Ovary (tissue), 9 donors: ENCODE measurements around the gene GRAP2. TPM values are rescaled to one million over a fixed set of nuclear protein-coding genes. Genes with fewer than 3 reads are reported as not detected.

ENCODE experiments used
- DNase-seq, 5 donors: peaks; one replicate each; pipeline ENCODE4 v3.0.0-alpha.2; 2019 to 2020
- H3K27ac ChIP-seq, 2 donors: fragments of 200-600 bp; one replicate each; pipeline versions ENCODE4 v1.5.1 to v1.8.0; 2019 to 2022
- H3K27me3 ChIP-seq: fragments of 200-600 bp; one replicate; pipeline ENCODE4 v1.8.0; 2022
- H3K36me3 ChIP-seq: fragments of 200-600 bp; sonication (generic); one replicate; pipeline ENCODE4 v1.5.1; 2019
- H3K4me1 ChIP-seq: one replicate; pipeline ENCODE4 v1.8.1; 2013; ENCODE audit warnings: mild to moderate bottlenecking, moderate library complexity; ENCODE audit not compliant: insufficient read depth
- H3K4me3 ChIP-seq: fragments of 200-600 bp; sonication (generic); one replicate; pipeline ENCODE4 v1.5.1; 2017
- H3K9me3 ChIP-seq, 2 donors: fragments of 200-600 bp in 1 of 2; sonication (generic) in 1 of 2; one replicate each; pipeline versions ENCODE4 v1.5.1 to v1.8.1; 2013 to 2019; ENCODE audit warnings: mild to moderate bottlenecking in 1 of 2, moderate library complexity in 1 of 2
- CTCF ChIP-seq, 3 donors: fragments of 450-650 bp in 2 of 3; fragments of 200-600 bp in 1 of 3; IDR thresholded peaks; one replicate each; pipeline versions ENCODE4 v1.5.1 to v1.8.0; 2016 to 2022; ENCODE audit warnings: antibody characterized with exemption in 3 of 3, mild to moderate bottlenecking in 1 of 3
- EP300 ChIP-seq: sonication (generic); formaldehyde crosslinking; IDR thresholded peaks from one replicate; pipeline ENCODE4 v1.6.1; 2017; ENCODE audit warnings: antibody characterized with exemption
- POLR2A ChIP-seq: fragments of 450-650 bp; IDR thresholded peaks from one replicate; pipeline ENCODE4 v1.6.1; 2017; ENCODE audit warnings: antibody characterized with exemption, mild to moderate bottlenecking, moderate library complexity
- WGBS, 3 donors: extraction: QIAGEN DNeasy Blood & Tissue Kit in 1 of 3; methylation state at CpG; one replicate each; pipeline versions ENCODE4 v1.1.5 to v1.1.7; 2013 to 2017; 5-methylcytosine and 5-hydroxymethylcytosine counted together
- intact Hi-C, 4 donors: fragments of 100-400 bp; cut with DNase I; formaldehyde crosslinking; loops; one replicate each; pipeline versions ENCODE4 v1.11.0 to v1.15.1; 2022 to 2023
- polyA plus RNA-seq, 2 donors: library from polyadenylated mRNA; stranded (reverse); fragments of 200-250 nt in 1 of 2; fragments of 350-450 nt in 1 of 2; fragmentation: Illumina TruSeq in 1 of 2; extraction: RNeasy Lipid Tissue Mini Kit (QIAGEN cat#74804) in 1 of 2; gene quantifications; one replicate each; pipeline ENCODE4 v1.2.3, GENCODE V29; 2013 to 2014
- total RNA-seq, 7 donors: library from RNA; depleted of rRNA in 2 of 7; stranded (reverse); fragments of >200 nt in 2 of 7; fragmentation: NEBNext Ultra II Directional in 3 of 7; extraction: Animal tissue kit (Norgen Biotek cat#: 25700) in 3 of 7; gene quantifications; one replicate each; pipeline versions ENCODE4 v1.1.0 to v1.2.4, GENCODE V29; 2016 to 2023
- donor health status: DM: no; HTN: no; CAD: no; lungs with moderate emphysema.
- donor health status: DM: no; HTN: no; CAD: no.
- donor health status: Bipolar disorder and iron deficiency.
- donor health status: DM: yes; HTN: yes; CAD: no.
- donor health status: DM: no; HTN: no; CAD: no.
- donor health status: DM: yes; HTN: yes; CAD: no.

GRAP2 gene
- total and polyA plus RNA-seq, 9 donors = 0.46 to 2.0 (median 0.75) TPM; not detected in 1

- intact Hi-C loops = no loop called here
- Histone ChIP-seq H3K4me3 (no peak overlapping the region), H3K27ac (no peak overlapping the region), H3K27me3 (no peaks in the 10 kb centered on the region), H3K36me3 (no peaks in the 10 kb centered on the region), H3K9me3 (no peaks in the 10 kb centered on the region), H3K4me1 (no peaks in the 10 kb centered on the region)
- no peak for DNase-seq
- TF ChIP-seq CTCF (IDR thresholded peaks at IDR 0.05) (no peak), EP300 (no peak), POLR2A (no peak)
- WGBS, 3 donors = 56 to 61% (median 58%) methylated on average over 10 of the region's 10 CpGs
These were observed 56.2 kb downstream of the GRAP2 start for GRCh38 chr22:39956932-39957664.

- Histone ChIP-seq H3K4me3 (no peak overlapping the region), H3K27me3 (no peaks in the 10 kb centered on the region), H3K36me3 (no peaks in the 10 kb centered on the region), H3K27ac (no peak overlapping the region), H3K9me3 (no peaks in the 10 kb centered on the region), H3K4me1 (no peaks in the 10 kb centered on the region)
- WGBS, 3 donors = 69 to 80% (median 78%) methylated on average over 8 of the region's 8 CpGs
- DNase-seq = no peak
- no peak for TF ChIP-seq POLR2A
- TF ChIP-seq EP300 = no peak
- TF ChIP-seq CTCF (IDR thresholded peaks at IDR 0.05) = no peak
- intact Hi-C loops = no loop called here
These were observed 57.3 kb downstream of the GRAP2 start for GRCh38 chr22:39958009-39958711.

- TF ChIP-seq POLR2A (no peak), CTCF (IDR thresholded peaks at IDR 0.05) (no peak), EP300 (no peak)
- intact Hi-C loops = no loop called here
- DNase-seq = no peak
- 72 to 76% (median 72%) methylated on average over 11 of the region's 11 CpGs for WGBS, 3 donors
- no peaks in the 10 kb centered on the region for H3K27me3 ChIP-seq
- H3K4me1 ChIP-seq = no peaks in the 10 kb centered on the region
- H3K27ac ChIP-seq = no peak overlapping the region
- H3K9me3 ChIP-seq = no peaks in the 10 kb centered on the region
- no peaks in the 10 kb centered on the region for H3K36me3 ChIP-seq
- no peak overlapping the region for H3K4me3 ChIP-seq
These were observed 58.2 kb downstream of the GRAP2 start for GRCh38 chr22:39958949-39959639.

- intact Hi-C loops = no loop called here
- Histone ChIP-seq H3K27ac (no peak within 1 kb of the TSS), H3K4me1 (no peaks in the 10 kb centered on the region), H3K36me3 (no peaks in the 10 kb centered on the region), H3K27me3 (no peaks in the 10 kb centered on the region), H3K9me3 (no peaks in the 10 kb centered on the region), H3K4me3 (no peak within 1 kb of the TSS)
- TF ChIP-seq POLR2A = no peak
- no peak for TF ChIP-seq EP300
- no peak for TF ChIP-seq CTCF (IDR thresholded peaks at IDR 0.05)
- 48 to 58% (median 51%) methylated on average over 14 of the region's 14 CpGs for WGBS, 3 donors
- DNase-seq = no peak
These were observed 59.0 kb downstream of the GRAP2 start, which contains the start of gene TMA7B for GRCh38 chr22:39959640-39960447. TSS of gene TMA7B (plus strand) at chr22:39960397. CDS start at chr22:39964375, 3,978 bp downstream.
